Measurements from ENCODE around the gene HIVEP2. TPM values are rescaled to one million over a fixed set of nuclear protein-coding genes. Genes with fewer than 3 reads are reported as not detected.

Gene HIVEP2
- total and polyA plus RNA-seq, 4 experiments from 2014 or later, result 5.0 to 92.7 (median 56.7) TPM

DNA sequence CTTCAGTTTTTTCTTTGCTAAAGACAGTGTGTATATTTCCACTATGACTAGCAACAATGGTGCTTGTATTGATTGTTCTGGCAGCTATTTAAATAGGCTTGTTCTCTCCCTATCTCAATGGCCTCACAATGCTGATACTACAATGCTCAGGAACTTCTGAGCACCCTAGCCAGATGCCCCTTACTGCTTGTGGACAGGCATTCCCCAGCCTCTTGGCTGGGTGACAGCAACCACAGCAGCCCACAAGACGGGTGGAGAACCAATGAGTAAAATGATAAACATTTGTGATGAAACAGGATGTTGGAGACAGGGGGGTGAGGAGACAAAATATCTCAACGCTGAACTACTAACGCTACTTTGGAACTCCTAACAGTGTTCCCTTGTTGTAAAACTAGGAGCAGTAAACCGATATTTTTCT lies 42.3 kb downstream of the HIVEP2 start:
- peak; percentile 85 to 92 (median 87) for DNase-seq
- ChIA-PET POLR2A (ENCODE audit: partially characterized antibody) (interaction anchor here (0.7 to 11.0 kb wide), 22 partner anchors 10 to 139 kb away, joined by 3 to 274 read pairs (median 5); partner anchors contain the start of gene HIVEP2), CTCF (ENCODE audit: partially characterized antibody) (interaction anchor here (1.3 to 3.0 kb wide), 8 partner anchors 9 to 155 kb away, joined by 3 to 10 read pairs (median 6); no protein-coding TSS in a partner anchor)
- intact Hi-C loops (cut with micrococcal nuclease), result loop anchor here (1.0 to 5.0 kb wide), 5 partner anchors 17 to 60 kb away; no protein-coding TSS in a partner anchor
- Mint-ChIP-seq H3K36me3 (peaks cover 5 to 11% of the 10 kb centered on the region in 2 donors), H3K4me1 (peaks cover 10 to 54% (median 34%) of the 10 kb centered on the region in 4 donors), H3K27me3 (no peaks in the 10 kb centered on the region), H3K9me3 (no peaks in the 10 kb centered on the region), H3K4me3 (peak overlapping the region in 7 of 8 donors; percentile 66 to 91 (median 82)), H3K27ac (peak overlapping the region in 3 of 7 donors; percentile 98 to 99 (median 98))
- no peaks in the 10 kb centered on the region for H3K27me3 ChIP-seq (ENCODE audit: insufficient read depth, low read length)
- no peaks in the 10 kb centered on the region for H3K36me3 ChIP-seq (ENCODE audit: insufficient read depth, low read length)
- peak overlapping the region; percentile 86 for H3K27ac ChIP-seq (ENCODE audit: low read depth, low read length)
- H3K9me3 ChIP-seq (ENCODE audit: control insufficient read depth in 1 of 2, low read length in 2 of 2), result no peaks in the 10 kb centered on the region
- peaks cover 88% of the 10 kb centered on the region for H3K4me1 ChIP-seq (ENCODE audit: insufficient read depth, low read length)
- H3K4me3 ChIP-seq (ENCODE audit: low read length in 2 of 2), result peak overlapping the region in 1 of 2 donors; percentile 25

DNA sequence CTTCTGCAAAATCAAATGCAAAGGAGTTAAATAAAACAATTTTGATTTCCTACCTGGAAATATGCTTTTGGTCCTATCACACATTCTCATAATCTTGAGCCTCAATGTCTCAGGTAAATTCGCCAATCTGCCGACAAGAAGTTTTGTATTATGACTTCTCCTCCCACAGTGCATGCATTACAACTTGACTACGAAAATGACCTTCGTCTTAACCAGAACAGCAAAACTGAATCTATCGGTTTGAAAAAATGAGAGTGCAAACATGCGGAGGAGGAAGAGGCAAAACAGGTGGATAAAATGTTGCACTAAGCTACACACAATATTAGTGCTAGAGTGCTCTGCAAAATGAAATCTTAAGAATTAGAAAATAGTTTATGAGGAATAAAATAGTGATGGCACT lies 43.4 kb downstream of the HIVEP2 start:
- DNase-seq, result no peak
- H3K27me3 Mint-ChIP-seq, result no peaks in the 10 kb centered on the region
- Histone ChIP-seq H3K4me3 (ENCODE audit: low read length in 2 of 2) (peak overlapping the region; percentile 25 to 37), H3K27ac (ENCODE audit: low read depth, low read length) (peak overlapping the region; percentile 86), H3K9me3 (ENCODE audit: control insufficient read depth in 1 of 2, low read length in 2 of 2) (no peaks in the 10 kb centered on the region), H3K27me3 (ENCODE audit: insufficient read depth, low read length) (no peaks in the 10 kb centered on the region), H3K4me1 (ENCODE audit: insufficient read depth, low read length) (peaks cover 92% of the 10 kb centered on the region), H3K36me3 (ENCODE audit: insufficient read depth, low read length) (no peaks in the 10 kb centered on the region)
- H3K4me1 Mint-ChIP-seq, result peaks cover 0 to 47% (median 28%) of the 10 kb centered on the region in 4 donors
- CTCF ChIA-PET (ENCODE audit: partially characterized antibody), result interaction anchor here (0.8 to 2.5 kb wide), 14 partner anchors 8 to 154 kb away, joined by 3 to 10 read pairs (median 5); no protein-coding TSS in a partner anchor
- POLR2A ChIA-PET (ENCODE audit: partially characterized antibody), result interaction anchor here (0.9 to 11.0 kb wide), 29 partner anchors 8 to 90 kb away, joined by 3 to 274 read pairs (median 5); partner anchors contain the start of gene HIVEP2
- intact Hi-C loops (cut with micrococcal nuclease), result loop anchor here (1.0 to 5.0 kb wide), 5 partner anchors 16 to 59 kb away; no protein-coding TSS in a partner anchor
- H3K36me3 Mint-ChIP-seq, result peaks cover 5% of the 10 kb centered on the region in 2 donors
- peak overlapping the region in 7 of 8 donors; percentile 66 to 91 (median 82) for H3K4me3 Mint-ChIP-seq
- no peaks in the 10 kb centered on the region for H3K9me3 Mint-ChIP-seq
- H3K27ac Mint-ChIP-seq, result peak overlapping the region in 3 of 7 donors; percentile 98 to 99 (median 98)

GRCh38 chr6:142900227-142900971 lies 44.6 kb downstream of the HIVEP2 start:
- Histone ChIP-seq H3K4me1 (ENCODE audit: insufficient read depth, low read length) (peaks cover 95% of the 10 kb centered on the region), H3K27me3 (ENCODE audit: insufficient read depth, low read length) (no peaks in the 10 kb centered on the region), H3K27ac (ENCODE audit: low read depth, low read length) (peak overlapping the region; percentile 86), H3K36me3 (ENCODE audit: insufficient read depth, low read length) (no peaks in the 10 kb centered on the region), H3K4me3 (ENCODE audit: low read length in 2 of 2) (peak overlapping the region in 1 of 2 donors; percentile 22), H3K9me3 (ENCODE audit: control insufficient read depth in 1 of 2, low read length in 2 of 2) (no peaks in the 10 kb centered on the region)
- Mint-ChIP-seq H3K9me3 (no peaks in the 10 kb centered on the region), H3K4me1 (peaks cover 2 to 51% (median 32%) of the 10 kb centered on the region in 4 donors), H3K36me3 (peaks cover 8 to 10% of the 10 kb centered on the region in 2 donors), H3K4me3 (peak overlapping the region in 7 of 8 donors; percentile 58 to 91 (median 73)), H3K27me3 (no peaks in the 10 kb centered on the region), H3K27ac (peak overlapping the region in 3 of 7 donors; percentile 96 to 98 (median 98))
- peak; percentile 55 to 78 (median 66) for DNase-seq
- intact Hi-C loops (cut with micrococcal nuclease), result loop anchor here (5.0 kb wide), 1 partner anchor 58 kb away; no protein-coding TSS in a partner anchor
- ChIA-PET POLR2A (ENCODE audit: partially characterized antibody) (interaction anchor here (1.1 to 11.0 kb wide), 17 partner anchors 9 to 76 kb away, joined by 3 to 274 read pairs (median 8); partner anchors contain the start of gene HIVEP2), CTCF (ENCODE audit: partially characterized antibody) (interaction anchor here (0.5 to 2.5 kb wide), 9 partner anchors 8 to 1799 kb away, joined by 3 to 10 read pairs (median 5); no protein-coding TSS in a partner anchor)

GRCh38 chr6:142898927-142899895 lies 45.8 kb downstream of the HIVEP2 start:
- Mint-ChIP-seq H3K4me3 (peak overlapping the region in 1 of 8 donors; percentile 17), H3K9me3 (no peaks in the 10 kb centered on the region), H3K4me1 (peaks cover 11 to 51% (median 35%) of the 10 kb centered on the region in 4 donors), H3K27ac (no peak overlapping the region), H3K27me3 (no peaks in the 10 kb centered on the region), H3K36me3 (peaks cover 16 to 18% of the 10 kb centered on the region in 2 donors)
- POLR2A ChIA-PET (ENCODE audit: partially characterized antibody), result interaction anchor here (0.5 to 11.0 kb wide), 10 partner anchors 10 to 62 kb away, joined by 3 to 274 read pairs (median 3); partner anchors contain the start of gene HIVEP2
- CTCF ChIA-PET (ENCODE audit: partially characterized antibody), result interaction anchor here (1.1 to 2.3 kb wide), 3 partner anchors 10 to 43 kb away, joined by 3 to 10 read pairs (median 4); no protein-coding TSS in a partner anchor
- H3K27me3 ChIP-seq (ENCODE audit: insufficient read depth, low read length), result no peaks in the 10 kb centered on the region
- H3K27ac ChIP-seq (ENCODE audit: low read depth, low read length), result peak overlapping the region; percentile 86
- DNase-seq, result no peak
- H3K4me1 ChIP-seq (ENCODE audit: insufficient read depth, low read length), result peaks cover 95% of the 10 kb centered on the region
- no peak overlapping the region for H3K4me3 ChIP-seq (ENCODE audit: low read length in 2 of 2)
- intact Hi-C loops (cut with micrococcal nuclease), result no loop called here
- no peaks in the 10 kb centered on the region for H3K9me3 ChIP-seq (ENCODE audit: control insufficient read depth in 1 of 2, low read length in 2 of 2)
- no peaks in the 10 kb centered on the region for H3K36me3 ChIP-seq (ENCODE audit: insufficient read depth, low read length)

DNA sequence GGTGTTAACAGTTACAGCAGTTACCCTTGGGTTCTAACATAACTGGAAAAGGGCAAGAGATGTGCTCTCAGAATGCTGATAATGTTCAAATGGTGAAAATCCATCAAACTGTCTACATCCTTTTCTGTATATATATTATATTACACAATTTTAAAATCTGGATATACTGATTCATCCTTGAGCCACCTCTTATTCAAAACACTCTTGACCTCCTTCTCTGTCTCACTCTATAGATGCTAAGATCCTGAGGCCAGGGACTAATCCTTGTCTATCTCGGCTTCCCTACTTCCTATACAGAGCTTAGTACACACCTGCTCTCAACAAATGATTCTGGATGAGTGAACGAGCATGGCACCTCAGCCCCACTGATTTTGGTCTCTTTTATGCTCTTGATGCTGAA lies 47.3 kb downstream of the HIVEP2 start:
- peaks cover 21 to 47% (median 35%) of the 10 kb centered on the region in 4 donors for H3K4me1 Mint-ChIP-seq
- H3K27me3 Mint-ChIP-seq, result no peaks in the 10 kb centered on the region
- POLR2A ChIA-PET (ENCODE audit: partially characterized antibody), result interaction anchor here (1.0 to 11.0 kb wide), 5 partner anchors 13 to 44 kb away, joined by 3 to 274 read pairs (median 130); partner anchors contain the start of gene HIVEP2
- CTCF ChIA-PET (ENCODE audit: partially characterized antibody), result no interaction called here
- H3K9me3 Mint-ChIP-seq, result no peaks in the 10 kb centered on the region
- Histone ChIP-seq H3K9me3 (ENCODE audit: control insufficient read depth in 1 of 2, low read length in 2 of 2) (no peaks in the 10 kb centered on the region), H3K4me1 (ENCODE audit: insufficient read depth, low read length) (peaks cover 96% of the 10 kb centered on the region), H3K36me3 (ENCODE audit: insufficient read depth, low read length) (no peaks in the 10 kb centered on the region), H3K27me3 (ENCODE audit: insufficient read depth, low read length) (no peaks in the 10 kb centered on the region), H3K27ac (ENCODE audit: low read depth, low read length) (no peak overlapping the region), H3K4me3 (ENCODE audit: low read length in 2 of 2) (no peak overlapping the region)
- no peak overlapping the region for H3K27ac Mint-ChIP-seq
- H3K4me3 Mint-ChIP-seq, result no peak overlapping the region
- DNase-seq, result no peak
- intact Hi-C loops (cut with micrococcal nuclease), result no loop called here
- peaks cover 16 to 17% of the 10 kb centered on the region in 2 donors for H3K36me3 Mint-ChIP-seq

GRCh38 chr6:142896732-142897131 lies 48.2 kb downstream of the HIVEP2 start:
- Histone ChIP-seq H3K27ac (ENCODE audit: low read depth, low read length) (no peak overlapping the region), H3K27me3 (ENCODE audit: insufficient read depth, low read length) (no peaks in the 10 kb centered on the region), H3K36me3 (ENCODE audit: insufficient read depth, low read length) (no peaks in the 10 kb centered on the region), H3K4me1 (ENCODE audit: insufficient read depth, low read length) (peaks cover 96% of the 10 kb centered on the region), H3K9me3 (ENCODE audit: control insufficient read depth in 1 of 2, low read length in 2 of 2) (no peaks in the 10 kb centered on the region), H3K4me3 (ENCODE audit: low read length in 2 of 2) (no peak overlapping the region)
- no peak for DNase-seq
- H3K9me3 Mint-ChIP-seq, result no peaks in the 10 kb centered on the region
- peaks cover 15 to 16% of the 10 kb centered on the region in 2 donors for H3K36me3 Mint-ChIP-seq
- no peak overlapping the region for H3K4me3 Mint-ChIP-seq
- POLR2A ChIA-PET (ENCODE audit: partially characterized antibody), result no interaction called here
- CTCF ChIA-PET (ENCODE audit: partially characterized antibody), result no interaction called here
- intact Hi-C loops (cut with micrococcal nuclease), result no loop called here
- no peak overlapping the region for H3K27ac Mint-ChIP-seq
- no peaks in the 10 kb centered on the region for H3K27me3 Mint-ChIP-seq
- peaks cover 30 to 48% (median 39%) of the 10 kb centered on the region in 4 donors for H3K4me1 Mint-ChIP-seq
